ENCODE results near the gene SYTL1.

SYTL1 gene

GRCh38 chr1:27360159-27361043 lies 18.6 kb downstream of the SYTL1 start:
- Histone ChIP-seq H3K4me1 (ENCODE audit: control insufficient read depth, insufficient read depth, low read length) (peaks cover 8% of the 10 kb centered on the region), H3K9me3 (replicated peaks; ENCODE audit: low read length) (no peaks in the 10 kb centered on the region), H3K4me3 (ENCODE audit: low read length) (no peak overlapping the region), H3K36me3 (ENCODE audit: insufficient read depth, low read length) (peaks cover 81% of the 10 kb centered on the region), H3K4me2 (ENCODE audit: low read length) (no peak overlapping the region), H3K9ac (ENCODE audit: low read depth, low read length) (no peak overlapping the region), H3K27me3 (ENCODE audit: control insufficient read depth, insufficient read depth, low read length) (no peaks in the 10 kb centered on the region)

- Histone ChIP-seq H3K36me3 (ENCODE audit: insufficient read depth, low read length) (peaks cover 74% of the 10 kb centered on the region), H3K4me3 (ENCODE audit: low read length) (no peak overlapping the region), H3K4me2 (ENCODE audit: low read length) (no peak overlapping the region), H3K9ac (ENCODE audit: low read depth, low read length) (no peak overlapping the region), H3K4me1 (ENCODE audit: control insufficient read depth, insufficient read depth, low read length) (peaks cover 8% of the 10 kb centered on the region), H3K9me3 (replicated peaks; ENCODE audit: low read length) (no peaks in the 10 kb centered on the region), H3K27me3 (ENCODE audit: control insufficient read depth, insufficient read depth, low read length) (no peaks in the 10 kb centered on the region)
Observed at GRCh38 chr1:27361044-27361402, 19.2 kb downstream of the SYTL1 start.

GRCh38 chr1:27361553-27361952 lies 19.7 kb downstream of the SYTL1 start:
- H3K36me3 ChIP-seq (ENCODE audit: insufficient read depth, low read length) = peaks cover 69% of the 10 kb centered on the region
- no peaks in the 10 kb centered on the region for H3K9me3 ChIP-seq (replicated peaks; ENCODE audit: low read length)
- no peaks in the 10 kb centered on the region for H3K27me3 ChIP-seq (ENCODE audit: control insufficient read depth, insufficient read depth, low read length)
- no peak overlapping the region for H3K9ac ChIP-seq (ENCODE audit: low read depth, low read length)
- no peak overlapping the region for H3K4me3 ChIP-seq (ENCODE audit: low read length)
- H3K4me2 ChIP-seq (ENCODE audit: low read length) = no peak overlapping the region
- H3K4me1 ChIP-seq (ENCODE audit: control insufficient read depth, insufficient read depth, low read length) = peaks cover 8% of the 10 kb centered on the region

- Histone ChIP-seq H3K36me3 (ENCODE audit: insufficient read depth, low read length) (peaks cover 50% of the 10 kb centered on the region), H3K27me3 (ENCODE audit: control insufficient read depth, insufficient read depth, low read length) (no peaks in the 10 kb centered on the region), H3K4me3 (ENCODE audit: low read length) (no peak overlapping the region), H3K4me1 (ENCODE audit: control insufficient read depth, insufficient read depth, low read length) (peaks cover 15% of the 10 kb centered on the region), H3K4me2 (ENCODE audit: low read length) (no peak overlapping the region), H3K9me3 (replicated peaks; ENCODE audit: low read length) (no peaks in the 10 kb centered on the region), H3K9ac (ENCODE audit: low read depth, low read length) (no peak overlapping the region)
Observed at GRCh38 chr1:27363766-27364695, 22.2 kb downstream of the SYTL1 start.

- Histone ChIP-seq H3K4me2 (ENCODE audit: low read length) (peak overlapping the region; percentile 92), H3K4me3 (ENCODE audit: low read length) (peak overlapping the region; percentile 96), H3K4me1 (ENCODE audit: control insufficient read depth, insufficient read depth, low read length) (peaks cover 15% of the 10 kb centered on the region), H3K9me3 (replicated peaks; ENCODE audit: low read length) (no peaks in the 10 kb centered on the region), H3K9ac (ENCODE audit: low read depth, low read length) (peak overlapping the region; percentile 96), H3K27me3 (ENCODE audit: control insufficient read depth, insufficient read depth, low read length) (no peaks in the 10 kb centered on the region), H3K36me3 (ENCODE audit: insufficient read depth, low read length) (peaks cover 42% of the 10 kb centered on the region)
Observed at GRCh38 chr1:27364696-27365371, 23.0 kb downstream of the SYTL1 start.

GRCh38 chr1:27365372-27366112 lies 23.7 kb downstream of the SYTL1 start:
- Histone ChIP-seq H3K4me1 (ENCODE audit: control insufficient read depth, insufficient read depth, low read length) (peaks cover 15% of the 10 kb centered on the region), H3K9ac (ENCODE audit: low read depth, low read length) (peak overlapping the region; percentile 96)

GRCh38 chr1:27366113-27366410 lies 24.2 kb downstream of the SYTL1 start:
- Histone ChIP-seq H3K9me3 (replicated peaks; ENCODE audit: low read length) (no peaks in the 10 kb centered on the region), H3K4me2 (ENCODE audit: low read length) (peak overlapping the region; percentile 92), H3K36me3 (ENCODE audit: insufficient read depth, low read length) (peaks cover 33% of the 10 kb centered on the region), H3K27me3 (ENCODE audit: control insufficient read depth, insufficient read depth, low read length) (no peaks in the 10 kb centered on the region), H3K4me3 (ENCODE audit: low read length) (peak overlapping the region; percentile 96), H3K4me1 (ENCODE audit: control insufficient read depth, insufficient read depth, low read length) (peaks cover 15% of the 10 kb centered on the region), H3K9ac (ENCODE audit: low read depth, low read length) (peak overlapping the region; percentile 96)

More at GRCh38 chr1:27365372-27366112, 23.7 kb downstream of the SYTL1 start:
- H3K27me3 ChIP-seq (ENCODE audit: control insufficient read depth, insufficient read depth, low read length) = no peaks in the 10 kb centered on the region
- H3K4me3 ChIP-seq (ENCODE audit: low read length) = peak overlapping the region; percentile 96
- peak overlapping the region; percentile 92 for H3K4me2 ChIP-seq (ENCODE audit: low read length)
- peaks cover 38% of the 10 kb centered on the region for H3K36me3 ChIP-seq (ENCODE audit: insufficient read depth, low read length)
- H3K9me3 ChIP-seq (replicated peaks; ENCODE audit: low read length) = no peaks in the 10 kb centered on the region

- no peaks in the 10 kb centered on the region for H3K27me3 ChIP-seq (ENCODE audit: control insufficient read depth, insufficient read depth, low read length)
- peak within 1 kb of the TSS; percentile 96 for H3K4me3 ChIP-seq (ENCODE audit: low read length)
- peaks cover 15% of the 10 kb centered on the region for H3K4me1 ChIP-seq (ENCODE audit: control insufficient read depth, insufficient read depth, low read length)
- peaks cover 28% of the 10 kb centered on the region for H3K36me3 ChIP-seq (ENCODE audit: insufficient read depth, low read length)
- peak within 1 kb of the TSS; percentile 92 for H3K4me2 ChIP-seq (ENCODE audit: low read length)
- peak within 1 kb of the TSS; percentile 96 for H3K9ac ChIP-seq (ENCODE audit: low read depth, low read length)
- no peaks in the 10 kb centered on the region for H3K9me3 ChIP-seq (replicated peaks; ENCODE audit: low read length)
Observed at GRCh38 chr1:27366411-27367159, 24.8 kb downstream of the SYTL1 start, which contains the start of gene MAP3K6. MAP3K6 (minus strand) TSS chr1:27366961; CDS start chr1:27366597, 364 bp downstream.

- peaks cover 15% of the 10 kb centered on the region for H3K4me1 ChIP-seq (ENCODE audit: control insufficient read depth, insufficient read depth, low read length)
- peak overlapping the region; percentile 96 for H3K9ac ChIP-seq (ENCODE audit: low read depth, low read length)
- peak overlapping the region; percentile 96 for H3K4me3 ChIP-seq (ENCODE audit: low read length)
- H3K9me3 ChIP-seq (replicated peaks; ENCODE audit: low read length) = no peaks in the 10 kb centered on the region
- peaks cover 22% of the 10 kb centered on the region for H3K36me3 ChIP-seq (ENCODE audit: insufficient read depth, low read length)
- H3K4me2 ChIP-seq (ENCODE audit: low read length) = peak overlapping the region; percentile 92
- H3K27me3 ChIP-seq (ENCODE audit: control insufficient read depth, insufficient read depth, low read length) = no peaks in the 10 kb centered on the region
Observed at GRCh38 chr1:27367160-27367650, 25.4 kb downstream of the SYTL1 start.

GRCh38 chr1:27368869-27369582 lies 27.2 kb downstream of the SYTL1 start:
- H3K9ac ChIP-seq (ENCODE audit: low read depth, low read length) = no peak overlapping the region
- H3K4me1 ChIP-seq (ENCODE audit: control insufficient read depth, insufficient read depth, low read length) = peaks cover 15% of the 10 kb centered on the region
- H3K4me2 ChIP-seq (ENCODE audit: low read length) = no peak overlapping the region
- H3K36me3 ChIP-seq (ENCODE audit: insufficient read depth, low read length) = peaks cover 4% of the 10 kb centered on the region
- H3K4me3 ChIP-seq (ENCODE audit: low read length) = no peak overlapping the region
- H3K27me3 ChIP-seq (ENCODE audit: control insufficient read depth, insufficient read depth, low read length) = no peaks in the 10 kb centered on the region
- H3K9me3 ChIP-seq (replicated peaks; ENCODE audit: low read length) = no peaks in the 10 kb centered on the region

Data from skeletal muscle satellite cell (primary cell).